HG02571 (cell line): ENCODE measurements around the gene CC2D1A.
"Not testable (repeated sequence)": the region's sequence is repeated elsewhere in the genome, so short reads cannot be mapped to it uniquely, and the experiment has no call there.

ENCODE experiments used
- ATAC-seq: cut with Tn5 transposase; IDR thresholded peaks from one replicate; pipeline ENCODE4 v1.9.1; 2021; ENCODE audit warnings: mild to moderate bottlenecking, moderate library complexity; ENCODE audit not compliant: unreplicated experiment

CC2D1A gene

GRCh38 chr19:13906521-13906904, 512 bp downstream of the CC2D1A start:
- no peak for ATAC-seq

GRCh38 chr19:13906910-13907309, 909 bp downstream of the CC2D1A start:
- ATAC-seq = no peak

- ATAC-seq = no peak
These were observed 2.7 kb downstream of the CC2D1A start for GRCh38 chr19:13908674-13909073.

GRCh38 chr19:13909430-13909829, 3.4 kb downstream of the CC2D1A start:
- ATAC-seq = no peak

DNA sequence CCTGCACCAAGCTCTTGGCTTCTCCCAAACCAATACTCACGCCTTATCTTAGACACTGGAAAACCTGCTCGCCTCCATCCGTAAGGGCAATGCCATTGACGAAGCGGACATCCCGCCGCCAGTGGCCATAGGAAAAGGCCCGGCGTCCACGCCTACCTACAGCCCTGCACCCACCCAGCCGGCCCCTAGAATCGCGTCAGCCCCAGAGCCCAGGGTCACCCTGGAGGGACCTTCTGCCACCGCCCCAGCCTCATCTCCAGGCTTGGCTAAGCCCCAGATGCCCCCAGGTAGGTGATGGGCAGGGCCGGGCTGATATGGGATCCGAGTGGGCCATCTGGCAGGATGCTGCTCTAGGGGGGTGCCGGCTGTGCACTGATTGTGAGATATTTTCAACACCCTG, 7.4 kb downstream of the CC2D1A start:
- no peak for ATAC-seq

- ATAC-seq = no peak
These were observed 8.8 kb downstream of the CC2D1A start for GRCh38 chr19:13914777-13915176.

DNA sequence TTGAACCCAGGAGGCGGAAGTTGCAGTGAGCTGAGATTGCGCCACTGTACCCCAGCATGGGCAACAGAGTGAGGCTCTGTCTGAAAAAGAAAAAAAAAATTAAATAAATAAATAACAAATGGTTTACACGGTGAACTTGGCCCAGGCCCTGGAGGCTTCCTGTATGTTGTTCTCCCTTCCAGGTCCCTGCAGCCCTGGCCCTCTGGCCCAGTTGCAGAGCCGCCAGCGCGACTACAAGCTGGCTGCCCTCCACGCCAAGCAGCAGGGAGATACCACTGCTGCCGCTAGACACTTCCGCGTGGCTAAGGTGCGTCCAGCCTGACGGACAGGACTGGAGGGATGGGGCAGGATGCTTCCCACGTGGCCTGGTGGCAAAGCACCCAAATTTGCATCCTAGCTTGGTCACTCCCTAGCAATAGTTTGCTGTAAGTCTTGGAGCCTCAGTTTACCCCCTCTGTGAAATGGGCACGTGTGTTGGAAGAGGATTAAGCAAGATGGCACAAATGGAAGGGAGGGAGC, 11.9 kb downstream of the CC2D1A start:
- no peak for ATAC-seq

- ATAC-seq = no peak
These were observed 12.9 kb downstream of the CC2D1A start for GRCh38 chr19:13918726-13919411.

- no peak for ATAC-seq
These were observed 14.5 kb downstream of the CC2D1A start for GRCh38 chr19:13920524-13920923.

- no peak for ATAC-seq
These were observed 15.1 kb downstream of the CC2D1A start for GRCh38 chr19:13920940-13921747.

DNA sequence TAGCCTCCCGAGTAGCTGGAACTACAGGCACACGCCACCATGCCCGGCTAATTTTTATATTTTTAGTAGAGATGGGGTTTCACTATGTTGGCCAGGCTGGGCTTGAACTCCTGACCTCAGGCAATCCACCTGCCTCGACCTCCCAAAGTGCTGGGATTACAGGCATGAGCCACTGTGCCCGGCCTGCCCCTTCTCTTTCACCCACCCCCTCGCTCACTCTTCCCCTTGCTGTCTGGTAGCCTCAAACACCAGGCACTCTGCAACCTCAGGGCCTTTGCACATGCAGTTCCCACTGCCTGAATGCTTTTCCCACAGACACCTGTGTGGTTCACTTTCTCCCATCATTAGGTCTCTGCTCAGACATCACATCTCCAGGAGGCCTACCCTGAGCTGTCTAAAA, 16.1 kb downstream of the CC2D1A start:
- ATAC-seq = not testable (repeated sequence)

- ATAC-seq = no peak
These were observed 17.4 kb downstream of the CC2D1A start for GRCh38 chr19:13923194-13923987.

GRCh38 chr19:13926010-13926409, 20.0 kb downstream of the CC2D1A start:
- no peak for ATAC-seq

- ATAC-seq = no peak
These were observed 20.7 kb downstream of the CC2D1A start for GRCh38 chr19:13926715-13927114.

- ATAC-seq = no peak
These were observed 23.3 kb downstream of the CC2D1A start for GRCh38 chr19:13929340-13929739.

- ATAC-seq = no peak
These were observed 24.0 kb downstream of the CC2D1A start for GRCh38 chr19:13929956-13930355.

- ATAC-seq = no peak
These were observed 24.4 kb downstream of the CC2D1A start for GRCh38 chr19:13930402-13930801.

DNA sequence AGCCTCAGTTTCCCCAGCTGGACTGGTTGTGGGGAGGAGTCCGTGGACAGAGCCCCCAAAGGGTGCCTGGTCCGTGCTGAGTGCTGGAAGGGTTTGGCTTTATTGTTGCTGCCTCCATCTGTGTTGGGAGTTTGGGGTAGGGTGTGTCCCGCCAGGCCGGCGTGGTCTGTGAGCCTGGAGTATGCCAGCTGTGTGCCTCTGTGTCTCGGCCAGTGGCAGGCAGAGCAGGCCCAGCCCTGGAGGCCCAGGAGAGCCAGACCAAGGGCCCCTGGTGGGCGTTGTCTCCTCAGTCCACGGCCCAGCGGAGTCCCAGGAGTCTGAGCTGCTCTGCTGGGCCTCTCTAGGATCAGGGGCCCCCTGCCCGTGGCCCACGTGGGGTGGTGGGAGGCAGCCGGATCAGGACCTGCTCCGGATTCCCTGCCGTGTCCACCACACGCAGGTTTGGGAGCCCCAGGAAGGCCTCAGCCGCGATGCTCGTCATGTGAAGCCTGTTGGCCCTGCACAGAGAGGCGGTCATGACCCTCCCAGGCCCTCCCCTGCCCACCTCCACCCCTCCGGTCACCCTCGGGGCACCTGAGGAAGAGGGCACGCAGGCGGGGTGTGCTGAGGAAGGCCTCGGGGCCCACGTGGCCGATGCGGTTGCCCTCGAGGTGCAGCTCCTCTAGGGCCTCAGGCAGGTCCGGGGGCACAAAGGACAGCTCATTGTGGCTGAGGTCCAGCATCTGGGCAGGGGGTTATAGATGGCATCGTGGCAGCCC, 25.6 kb downstream of the CC2D1A start:
- ATAC-seq = no peak

- no peak for ATAC-seq
These were observed 26.2 kb downstream of the CC2D1A start for GRCh38 chr19:13932149-13932637.

- no peak for ATAC-seq
These were observed 27.0 kb downstream of the CC2D1A start for GRCh38 chr19:13932911-13933393.
